HL-60 (cell line): ENCODE measurements around the gene CNGB1.

Source experiments
- GABPA ChIP-seq: IDR thresholded peaks from 2 replicates; pipeline ENCODE4 v1.6.1; 2012; ENCODE audit warnings: low read depth
- POLR2AphosphoS5 ChIP-seq: IDR thresholded peaks from 2 replicates; pipeline ENCODE4 v1.6.1; 2012; ENCODE audit warnings: low read depth
- REST ChIP-seq: IDR thresholded peaks from 2 replicates; pipeline ENCODE4 v1.6.1; 2012; ENCODE audit warnings: low read depth; ENCODE audit not compliant: insufficient replicate concordance
- TF ChIP-seq, protein P1 (sequence below): IDR thresholded peaks from one replicate; pipeline ENCODE4 v1.5.1; 2011; ENCODE audit warnings: low read length, control low read depth, inconsistent platforms; ENCODE audit not compliant: insufficient read depth

GRCh38 chr16:57972306-57972705, 1.4 kb upstream of the CNGB1 start:
- no peak for TF ChIP-seq GABPA
- TF ChIP-seq POLR2AphosphoS5: no peak
- TF ChIP-seq, protein P1, sequence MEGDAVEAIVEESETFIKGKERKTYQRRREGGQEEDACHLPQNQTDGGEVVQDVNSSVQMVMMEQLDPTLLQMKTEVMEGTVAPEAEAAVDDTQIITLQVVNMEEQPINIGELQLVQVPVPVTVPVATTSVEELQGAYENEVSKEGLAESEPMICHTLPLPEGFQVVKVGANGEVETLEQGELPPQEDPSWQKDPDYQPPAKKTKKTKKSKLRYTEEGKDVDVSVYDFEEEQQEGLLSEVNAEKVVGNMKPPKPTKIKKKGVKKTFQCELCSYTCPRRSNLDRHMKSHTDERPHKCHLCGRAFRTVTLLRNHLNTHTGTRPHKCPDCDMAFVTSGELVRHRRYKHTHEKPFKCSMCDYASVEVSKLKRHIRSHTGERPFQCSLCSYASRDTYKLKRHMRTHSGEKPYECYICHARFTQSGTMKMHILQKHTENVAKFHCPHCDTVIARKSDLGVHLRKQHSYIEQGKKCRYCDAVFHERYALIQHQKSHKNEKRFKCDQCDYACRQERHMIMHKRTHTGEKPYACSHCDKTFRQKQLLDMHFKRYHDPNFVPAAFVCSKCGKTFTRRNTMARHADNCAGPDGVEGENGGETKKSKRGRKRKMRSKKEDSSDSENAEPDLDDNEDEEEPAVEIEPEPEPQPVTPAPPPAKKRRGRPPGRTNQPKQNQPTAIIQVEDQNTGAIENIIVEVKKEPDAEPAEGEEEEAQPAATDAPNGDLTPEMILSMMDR: no peak
- no peak for TF ChIP-seq REST
